ENCODE measurements around the gene LRRC8E. TPM values are rescaled to one million over a fixed set of nuclear protein-coding genes. Genes with fewer than 3 reads are reported as not detected.
A peak's percentile ranks its signal among the peaks of the same experiment; 100 is the strongest.

The LRRC8E gene
- total and polyA plus RNA-seq, 2 of the 8 experiments (the other 6 are each of a cell fraction or from before 2014, with no cell fraction given) = 2.7 to 2.9 TPM

DNA sequence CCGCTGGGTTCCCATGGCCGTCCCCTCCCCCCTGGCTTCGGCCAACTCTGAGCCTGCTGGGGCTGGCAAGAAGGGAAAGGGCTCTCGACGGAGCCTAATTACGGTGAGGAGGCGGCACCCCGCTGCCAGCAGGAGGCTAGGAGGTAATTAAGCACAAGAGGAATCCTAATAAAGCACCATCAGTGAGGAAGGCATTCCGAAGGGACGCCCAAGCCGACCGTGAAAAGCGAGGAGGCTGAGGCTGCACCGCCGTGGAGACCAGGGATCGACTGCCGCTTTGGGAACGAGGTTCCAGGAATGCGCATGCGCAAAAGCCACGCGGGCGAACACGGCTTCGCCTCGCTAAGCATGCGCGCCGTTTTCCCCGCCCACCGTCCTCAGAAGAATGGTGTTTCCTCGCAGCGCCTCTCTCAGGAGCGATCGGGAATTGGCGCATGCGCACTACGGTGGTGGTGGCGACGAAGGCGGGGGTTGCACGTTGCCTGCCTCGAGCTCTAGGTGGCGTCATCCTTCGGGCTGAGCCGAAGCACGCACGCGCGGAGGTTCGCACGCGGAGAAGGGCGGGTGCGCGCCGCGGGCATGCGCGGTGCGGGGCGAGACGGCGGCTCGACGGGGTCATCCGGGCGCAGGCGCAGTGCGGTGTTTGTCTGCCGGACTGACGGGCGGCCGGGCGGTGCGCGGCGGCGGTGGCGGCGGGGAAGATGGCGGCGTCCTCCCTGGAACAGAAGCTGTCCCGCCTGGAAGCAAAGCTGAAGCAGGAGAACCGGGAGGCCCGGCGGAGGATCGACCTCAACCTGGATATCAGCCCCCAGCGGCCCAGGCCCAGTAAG lies 15.1 kb downstream of the LRRC8E start, which contains the start of gene MAP2K7 (continued):
- TF ChIP-seq, protein P1, sequence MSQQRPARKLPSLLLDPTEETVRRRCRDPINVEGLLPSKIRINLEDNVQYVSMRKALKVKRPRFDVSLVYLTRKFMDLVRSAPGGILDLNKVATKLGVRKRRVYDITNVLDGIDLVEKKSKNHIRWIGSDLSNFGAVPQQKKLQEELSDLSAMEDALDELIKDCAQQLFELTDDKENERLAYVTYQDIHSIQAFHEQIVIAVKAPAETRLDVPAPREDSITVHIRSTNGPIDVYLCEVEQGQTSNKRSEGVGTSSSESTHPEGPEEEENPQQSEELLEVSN (IDR thresholded peaks at IDR 0.05) = peak; percentile 99
- TF ChIP-seq FOSL1 (IDR thresholded peaks at IDR 0.05; ENCODE audit: insufficient read depth, low read depth, low read length) = no peak
- 0 out of 2 replicates have a peak, but pooled peaks have one; percentile 23 for TF ChIP-seq TCF12 (IDR thresholded peaks at IDR 0.05; ENCODE audit: low read depth, low read length)
- TF ChIP-seq TBP (IDR thresholded peaks at IDR 0.05; ENCODE audit: low read depth, low read length) = 0 out of 2 replicates have a peak, but pooled peaks have one; percentile 59
- TF ChIP-seq SIRT6 (IDR thresholded peaks at IDR 0.05; ENCODE audit: low read length) = no peak
- peak; percentile 23; the same call in 1 of the 2 replicates for TF ChIP-seq TEAD4 (IDR thresholded peaks at IDR 0.05; ENCODE audit: low read depth, low read length)
- TF ChIP-seq, protein P2, sequence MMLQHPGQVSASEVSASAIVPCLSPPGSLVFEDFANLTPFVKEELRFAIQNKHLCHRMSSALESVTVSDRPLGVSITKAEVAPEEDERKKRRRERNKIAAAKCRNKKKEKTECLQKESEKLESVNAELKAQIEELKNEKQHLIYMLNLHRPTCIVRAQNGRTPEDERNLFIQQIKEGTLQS (IDR thresholded peaks at IDR 0.05; ENCODE audit: insufficient read depth, low read depth, low read length) = no peak
- TF ChIP-seq POU5F1 (IDR thresholded peaks at IDR 0.05; ENCODE audit: low read depth, low read length) = no peak
- TF ChIP-seq KDM1A (IDR thresholded peaks at IDR 0.05; ENCODE audit: borderline replicate concordance, low read length) = no peak
- TF ChIP-seq ZNF274 (IDR thresholded peaks at IDR 0.05; ENCODE audit: borderline replicate concordance, extremely low read depth, low read length) = no peak
- TF ChIP-seq BCL11A (IDR thresholded peaks at IDR 0.05; ENCODE audit: low read depth in 2 of 2, low read length in 2 of 2) = no peak
- 0 out of 2 replicates have a peak, but pooled peaks have one; percentile 57 for TF ChIP-seq GTF2F1 (IDR thresholded peaks at IDR 0.05; ENCODE audit: borderline replicate concordance, low read depth, low read length)
- no peak for TF ChIP-seq SIX5 (IDR thresholded peaks at IDR 0.05; ENCODE audit: low read depth, low read length)
- no peak for TF ChIP-seq EGR1 (IDR thresholded peaks at IDR 0.05; ENCODE audit: borderline replicate concordance, low read depth, low read length)

Measured in H1 (cell line).